Thyroid gland (tissue), 4 donors: Measurements from ENCODE around the gene NSUN3.

Experiments used
- POLR2A ChIP-seq, 2 donors: fragments of 450-650 bp; IDR thresholded peaks; one replicate each; pipeline ENCODE4 v1.6.1; 2017; ENCODE audit warnings: antibody characterized with exemption in 2 of 2, mild to moderate bottlenecking in 2 of 2, moderate library complexity in 1 of 2
- TF ChIP-seq, protein P1 (sequence below), 6 experiments: fragments of 200-600 bp in 3 of 6; fragments of 450-650 bp in 3 of 6; sonication (generic) in 3 of 6; IDR thresholded peaks; one replicate each; pipeline ENCODE4 v1.5.1; 2016 to 2019; ENCODE audit warnings: antibody characterized with exemption in 6 of 6, mild to moderate bottlenecking in 2 of 6, inconsistent platforms in 1 of 6, moderate library complexity in 1 of 6

DNA sequence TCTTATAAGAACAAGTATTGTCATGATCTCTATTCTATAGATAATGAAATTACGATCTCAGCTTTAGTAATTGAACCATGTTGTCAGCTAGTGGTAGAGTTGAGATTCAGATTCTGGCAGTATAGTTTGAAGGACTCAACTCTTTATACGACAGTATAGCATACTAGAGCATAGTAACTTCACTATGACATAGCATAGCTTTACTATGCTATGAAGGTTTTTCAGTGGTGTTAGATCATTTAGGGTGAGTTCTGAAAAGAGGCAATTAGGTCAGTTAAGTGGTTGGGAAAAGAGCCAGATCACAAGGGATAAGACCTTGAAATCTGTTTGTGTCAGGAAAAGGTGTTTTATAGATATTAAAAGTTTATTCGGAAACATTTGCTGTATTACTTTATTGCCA lies 42.6 kb upstream of the NSUN3 start:
- TF ChIP-seq, protein P1, sequence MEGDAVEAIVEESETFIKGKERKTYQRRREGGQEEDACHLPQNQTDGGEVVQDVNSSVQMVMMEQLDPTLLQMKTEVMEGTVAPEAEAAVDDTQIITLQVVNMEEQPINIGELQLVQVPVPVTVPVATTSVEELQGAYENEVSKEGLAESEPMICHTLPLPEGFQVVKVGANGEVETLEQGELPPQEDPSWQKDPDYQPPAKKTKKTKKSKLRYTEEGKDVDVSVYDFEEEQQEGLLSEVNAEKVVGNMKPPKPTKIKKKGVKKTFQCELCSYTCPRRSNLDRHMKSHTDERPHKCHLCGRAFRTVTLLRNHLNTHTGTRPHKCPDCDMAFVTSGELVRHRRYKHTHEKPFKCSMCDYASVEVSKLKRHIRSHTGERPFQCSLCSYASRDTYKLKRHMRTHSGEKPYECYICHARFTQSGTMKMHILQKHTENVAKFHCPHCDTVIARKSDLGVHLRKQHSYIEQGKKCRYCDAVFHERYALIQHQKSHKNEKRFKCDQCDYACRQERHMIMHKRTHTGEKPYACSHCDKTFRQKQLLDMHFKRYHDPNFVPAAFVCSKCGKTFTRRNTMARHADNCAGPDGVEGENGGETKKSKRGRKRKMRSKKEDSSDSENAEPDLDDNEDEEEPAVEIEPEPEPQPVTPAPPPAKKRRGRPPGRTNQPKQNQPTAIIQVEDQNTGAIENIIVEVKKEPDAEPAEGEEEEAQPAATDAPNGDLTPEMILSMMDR (IDR thresholded peaks at IDR 0.05) = no peak
- no peak for TF ChIP-seq POLR2A (IDR thresholded peaks at IDR 0.05)
